ENCODE measurements around the gene KCNT1. TPM values are rescaled to one million over a fixed set of nuclear protein-coding genes. Genes with fewer than 3 reads are reported as not detected.

KCNT1 gene
- total RNA-seq, 1 experiment from 2014 or later, result not detected

- Histone ChIP-seq H3K4me3 (no peak overlapping the region), H3K36me3 (no peaks in the 10 kb centered on the region; the same call in 1 of the 2 replicates)
- DNase-seq, result no peak
Measured at GRCh38 chr9:135839516-135839915, 137.5 kb downstream of the KCNT1 start.

DNA sequence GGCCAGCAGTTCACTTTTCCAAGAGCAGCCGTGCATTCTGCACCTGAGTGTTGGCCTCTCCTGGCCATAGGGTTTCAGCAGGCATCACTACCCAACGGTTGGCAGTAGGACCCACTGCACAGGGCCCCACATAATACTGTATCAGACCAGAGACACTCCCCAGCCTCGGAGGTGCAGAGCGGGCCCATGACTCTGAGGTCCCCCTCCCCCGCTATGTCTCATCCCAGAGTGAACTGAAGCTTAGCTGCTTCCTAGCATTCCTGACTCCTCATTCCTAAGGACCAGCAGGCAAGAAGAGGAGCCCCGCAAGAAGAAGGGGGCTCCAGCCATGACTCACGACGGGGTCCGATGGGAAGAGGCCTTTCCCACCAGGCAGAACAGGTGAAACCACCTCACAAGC, 138.1 kb downstream of the KCNT1 start:
- Histone ChIP-seq H3K27me3 (no peaks in the 10 kb centered on the region), H3K9me3 (no peaks in the 10 kb centered on the region), H3K36me3 (no peaks in the 10 kb centered on the region; the same call in 1 of the 2 replicates), H3K4me3 (no peak overlapping the region)
- DNase-seq, result no peak

More at GRCh38 chr9:135839516-135839915, 137.5 kb downstream of the KCNT1 start:
- Histone ChIP-seq H3K9me3 (no peaks in the 10 kb centered on the region), H3K27me3 (no peaks in the 10 kb centered on the region)

DNA sequence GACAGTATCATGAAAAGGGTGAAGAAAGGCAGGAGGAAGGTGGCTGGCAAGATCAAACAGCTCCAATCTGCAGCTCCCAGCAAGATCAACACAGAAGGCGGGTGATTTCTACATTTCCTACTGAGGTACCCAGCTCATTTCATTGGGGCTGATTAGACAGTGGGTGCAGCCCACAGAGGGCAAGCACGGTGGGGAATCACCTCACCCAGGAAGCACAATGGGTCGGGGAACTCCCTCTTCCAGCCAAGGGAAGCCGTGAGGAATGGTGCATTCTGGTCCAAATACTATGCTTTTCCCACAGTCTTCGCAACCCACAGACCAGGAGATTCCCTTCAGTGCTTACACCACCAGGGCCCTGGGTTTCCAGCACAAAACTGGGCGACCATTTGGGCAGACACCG, 138.6 kb downstream of the KCNT1 start:
- Histone ChIP-seq H3K4me3 (no peak overlapping the region), H3K27me3 (no peaks in the 10 kb centered on the region), H3K9me3 (no peaks in the 10 kb centered on the region), H3K36me3 (no peaks in the 10 kb centered on the region; the same call in 1 of the 2 replicates)
- DNase-seq, result no peak

Other genes starting within 250 kb of the KCNT1 start
- 19.8 and 20.3 TPM in 2 replicates for gene PPP1R26, start 222.4 kb upstream of the KCNT1 start, total RNA-seq (2014; rRNA removed; shearing (Covaris generic); ENCODE audit: low replicate concordance)
- gene MRPS2, start 201.5 kb upstream of the KCNT1 start, total RNA-seq (2014; rRNA removed; shearing (Covaris generic); ENCODE audit: low replicate concordance), result 20.7 and 24.1 TPM in 2 replicates
- gene LCN1, start 180.7 kb upstream of the KCNT1 start, total RNA-seq (2014; rRNA removed; shearing (Covaris generic); ENCODE audit: low replicate concordance), result not detected in 2 replicates
- not detected in 2 replicates for gene OBP2A, start 156.1 kb upstream of the KCNT1 start, total RNA-seq (2014; rRNA removed; shearing (Covaris generic); ENCODE audit: low replicate concordance)
- not detected in 2 replicates for gene PAEP, start 140.4 kb upstream of the KCNT1 start, total RNA-seq (2014; rRNA removed; shearing (Covaris generic); ENCODE audit: low replicate concordance)
- not detected in 2 replicates for gene GLT6D1, start 62.6 kb upstream of the KCNT1 start, total RNA-seq (2014; rRNA removed; shearing (Covaris generic); ENCODE audit: low replicate concordance)
- gene LCN9, start 38.9 kb upstream of the KCNT1 start, total RNA-seq (2014; rRNA removed; shearing (Covaris generic); ENCODE audit: low replicate concordance), result not detected in 2 replicates
- not detected in 2 replicates for gene SOHLH1, start 2.7 kb upstream of the KCNT1 start, total RNA-seq (2014; rRNA removed; shearing (Covaris generic); ENCODE audit: low replicate concordance)
- gene CAMSAP1, start 205.4 kb downstream of the KCNT1 start, total RNA-seq (2014; rRNA removed; shearing (Covaris generic); ENCODE audit: low replicate concordance), result 11.1 and 14.5 TPM in 2 replicates

Data from MG63 (cell line).